Neural cell (in vitro differentiated cells): Measurements from ENCODE around the gene SPTA1. TPM values are rescaled to one million over a fixed set of nuclear protein-coding genes. Genes with fewer than 3 reads are reported as not detected.

Experiments used
- H2AFZ ChIP-seq: fragments of 200-600, 300-800 bp; sonication (generic), shearing (Covaris generic); 2 replicates; pipeline ENCODE4 v1.6.0; 2014; ENCODE audit warnings: low read depth, mild to moderate bottlenecking, antibody characterized with exemption, low read length, moderate library complexity
- H3F3A ChIP-seq: fragments of 200-600 bp; shearing (Covaris generic); 2 replicates; pipeline ENCODE4 v1.6.1; 2016; ENCODE audit warnings: mild to moderate bottlenecking, moderate library complexity, mixed read lengths, antibody characterized with exemption, low read length; ENCODE audit not compliant: insufficient read depth, poor library complexity, severe bottlenecking
- H3K27ac ChIP-seq: fragments of 200-600, 300-800 bp; sonication (generic), shearing (Covaris generic); 2 replicates; pipeline ENCODE4 v1.5.1; 2014; ENCODE audit warnings: mild to moderate bottlenecking, low read length, moderate library complexity
- H3K27me3 ChIP-seq: fragments of 300-800, 200-600 bp; sonication (generic), shearing (Covaris generic); 2 replicates; pipeline ENCODE4 v1.6.0; 2014; ENCODE audit warnings: mild to moderate bottlenecking, low read depth, low read length, moderate library complexity; ENCODE audit not compliant: insufficient read depth
- H3K36me3 ChIP-seq: fragments of 300-800, 200-600 bp; sonication (generic), shearing (Covaris generic); 2 replicates; pipeline ENCODE4 v1.5.1; 2014; ENCODE audit warnings: mild to moderate bottlenecking, antibody characterized with exemption, low read length, moderate library complexity; ENCODE audit not compliant: insufficient read depth
- H3K4me2 ChIP-seq: fragments of 300-800, 200-600 bp; sonication (generic), shearing (Covaris generic); 2 replicates; pipeline ENCODE4 v1.6.0; 2014; ENCODE audit warnings: mild to moderate bottlenecking, low read length
- H3K4me3 ChIP-seq: fragments of 300-800, 200-600 bp; sonication (generic), shearing (Covaris generic); 2 replicates; pipeline ENCODE4 v1.5.1; 2014; ENCODE audit warnings: mild to moderate bottlenecking, low read length, moderate library complexity
- H3K79me2 ChIP-seq: fragments of 200-600 bp; shearing (Covaris generic); replicated peaks from 2 replicates; pipeline ENCODE4 v1.6.0; 2014; ENCODE audit warnings: mild to moderate bottlenecking, low read length, moderate library complexity; ENCODE audit not compliant: insufficient read depth
- H3K9ac ChIP-seq: fragments of 300-800, 200-600 bp; sonication (generic), shearing (Covaris generic); 2 replicates; pipeline ENCODE4 v1.6.1; 2016; ENCODE audit warnings: mild to moderate bottlenecking, low read length, mixed read lengths
- H3K9me2 ChIP-seq: fragments of 200-600 bp; shearing (Covaris generic); 2 replicates; pipeline ENCODE4 v1.6.1; 2016; ENCODE audit warnings: mild to moderate bottlenecking, low read length, mixed read lengths; ENCODE audit not compliant: insufficient read depth
- H3K9me3 ChIP-seq: fragments of 200-600, 300-800 bp; sonication (generic), shearing (Covaris generic); 2 replicates; pipeline ENCODE4 v1.6.1; 2016; ENCODE audit warnings: mild to moderate bottlenecking, mixed run types, low read length, moderate library complexity, mixed read lengths
- H4K20me1 ChIP-seq: fragments of 200-600 bp; shearing (Covaris generic); 2 replicates; pipeline ENCODE4 v1.6.1; 2016; ENCODE audit warnings: mild to moderate bottlenecking, mixed run types; ENCODE audit not compliant: insufficient read depth
- CTCF ChIP-seq: fragments of 450-650 bp; IDR thresholded peaks from 2 replicates; pipeline ENCODE4 v1.5.1; 2014; ENCODE audit warnings: antibody characterized with exemption, mild to moderate bottlenecking, moderate library complexity; ENCODE audit not compliant: poor library complexity, severe bottlenecking
- EP300 ChIP-seq: fragments of 450-650 bp; conservative IDR thresholded peaks from 2 replicates; pipeline ENCODE4 v1.6.1; 2014; ENCODE audit warnings: antibody characterized with exemption, mild to moderate bottlenecking, moderate library complexity; ENCODE audit not compliant: poor library complexity, severe bottlenecking
- EZH2 ChIP-seq: fragments of 200-600, 300-800 bp; shearing (Covaris generic), sonication (generic); IDR thresholded peaks from 2 replicates; pipeline ENCODE4 v1.6.1; 2014; ENCODE audit warnings: antibody characterized with exemption, low read length, borderline replicate concordance, mild to moderate bottlenecking; ENCODE audit not compliant: insufficient read depth, poor library complexity, severe bottlenecking
- MXI1 ChIP-seq: fragments of 450-650 bp; conservative IDR thresholded peaks from 2 replicates; pipeline ENCODE4 v1.6.1; 2014; ENCODE audit warnings: antibody characterized with exemption, mild to moderate bottlenecking; ENCODE audit not compliant: poor library complexity, severe bottlenecking
- POLR2AphosphoS5 ChIP-seq: IDR thresholded peaks from 2 replicates; pipeline ENCODE4 v1.6.1; 2012
- RAD21 ChIP-seq: fragments of 450-650 bp; conservative IDR thresholded peaks from 2 replicates; pipeline ENCODE4 v1.6.1; 2014; ENCODE audit warnings: antibody characterized with exemption, mild to moderate bottlenecking, moderate library complexity
- REST ChIP-seq: IDR thresholded peaks from 2 replicates; pipeline ENCODE4 v1.6.1; 2012; ENCODE audit warnings: borderline replicate concordance
- SMC3 ChIP-seq: fragments of 450-650 bp; conservative IDR thresholded peaks from 2 replicates; pipeline ENCODE4 v1.6.1; 2014; ENCODE audit warnings: antibody characterized with exemption, mild to moderate bottlenecking, moderate library complexity; ENCODE audit not compliant: poor library complexity
- TAF1 ChIP-seq: IDR thresholded peaks from 2 replicates; pipeline ENCODE4 v1.6.1; 2012; ENCODE audit warnings: low read depth
- polyA minus RNA-seq: library from RNA; depleted of rRNA, polyadenylated mRNA; stranded (reverse); fragments of >200 nt; gene quantifications from 2 replicates; pipeline ENCODE4 v1.2.3, GENCODE V29; 2014
- polyA plus RNA-seq: library from polyadenylated mRNA; depleted of rRNA; stranded (reverse); fragments of >200 nt; gene quantifications from 2 replicates; pipeline ENCODE4 v1.2.3, GENCODE V29; 2014

Gene SPTA1
- polyA plus RNA-seq: not detected in 2 replicates
- not detected in 2 replicates for polyA minus RNA-seq

GRCh38 chr1:158686111-158687009 is at the start of gene SPTA1:
SPTA1 (minus strand) TSS chr1:158686715; CDS start chr1:158686517, 198 bp downstream.
- no peaks in the 10 kb centered on the region for H3K9me3 ChIP-seq
- no peak within 1 kb of the TSS for H2AFZ ChIP-seq
- H3F3A ChIP-seq: no peaks in the 10 kb centered on the region

More at GRCh38 chr1:158686111-158687009, at the start of gene SPTA1:
- Histone ChIP-seq H3K4me2 (no peak within 1 kb of the TSS), H3K9me2 (no peaks in the 10 kb centered on the region), H3K27me3 (no peaks in the 10 kb centered on the region), H3K4me3 (no peak within 1 kb of the TSS), H3K36me3 (no peaks in the 10 kb centered on the region), H3K27ac (no peak within 1 kb of the TSS), H3K79me2 (no peaks in the 10 kb centered on the region), H4K20me1 (no peaks in the 10 kb centered on the region), H3K9ac (no peak within 1 kb of the TSS)
- TF ChIP-seq EZH2: no peak
- no peak for TF ChIP-seq TAF1
- no peak for TF ChIP-seq CTCF
- no peak for TF ChIP-seq EP300
- no peak for TF ChIP-seq SMC3
- TF ChIP-seq REST: no peak
- TF ChIP-seq MXI1: no peak
- no peak for TF ChIP-seq RAD21
- no peak for TF ChIP-seq POLR2AphosphoS5
